ENCODE measurements around the gene ADAM19. TPM values are rescaled to one million over a fixed set of nuclear protein-coding genes. Genes with fewer than 3 reads are reported as not detected.

ADAM19 gene
- total and polyA plus RNA-seq, 2 experiments from 2014 or later = 9.1 to 13.2 TPM

DNA sequence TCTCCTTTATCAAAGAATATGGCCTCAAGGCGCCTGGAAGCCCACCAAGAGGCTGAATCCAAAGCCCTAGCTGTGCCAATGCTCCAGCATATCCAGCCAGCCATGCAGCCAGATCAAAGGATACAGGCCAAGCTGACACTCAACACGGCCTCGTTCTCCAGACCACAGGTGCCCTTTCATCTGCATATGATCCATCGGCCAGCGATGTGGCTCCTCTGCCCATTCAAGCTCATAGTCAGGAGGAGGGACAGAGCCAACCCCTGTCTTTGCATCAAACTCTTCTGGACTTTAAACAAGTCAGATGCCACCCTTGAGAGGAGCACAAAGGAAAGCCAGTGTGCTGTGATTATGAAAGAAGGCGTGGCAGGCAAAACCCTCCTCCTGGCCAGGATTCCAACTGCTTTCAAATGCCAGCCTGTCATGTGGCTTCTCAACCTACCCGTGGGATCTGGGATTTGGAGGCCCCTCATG lies 42.5 kb downstream of the ADAM19 start:
- ATAC-seq = no peak
- Mint-ChIP-seq H3K27ac (no peak overlapping the region), H3K4me3 (no peak overlapping the region), H3K27me3 (ENCODE audit: insufficient read depth, low read depth, poor library complexity) (peaks cover 5% of the 10 kb centered on the region), H3K9me3 (no peaks in the 10 kb centered on the region), H3K4me1 (peaks cover 7% of the 10 kb centered on the region), H3K36me3 (ENCODE audit: low read depth) (peaks cover 13% of the 10 kb centered on the region)
- H3K4me1 ChIP-seq (ENCODE audit: insufficient read depth) = no peaks in the 10 kb centered on the region
- H3K27ac ChIP-seq (ENCODE audit: low read depth) = no peak overlapping the region
- H2AFZ ChIP-seq = no peak overlapping the region
- H3K4me2 ChIP-seq = no peak overlapping the region
- no peaks in the 10 kb centered on the region for H3K36me3 ChIP-seq (ENCODE audit: insufficient read depth)
- TF ChIP-seq POLR2AphosphoS5 (IDR thresholded peaks at IDR 0.05; ENCODE audit: low read depth) (no peak), EZH2phosphoT487 (IDR thresholded peaks at IDR 0.05; ENCODE audit: unreplicated experiment) (no peak), NANOG (IDR thresholded peaks at IDR 0.05; ENCODE audit: borderline replicate concordance) (no peak), ZNF331 (CRISPR knock-in tag; IDR thresholded peaks at IDR 0.05; ENCODE audit: low read depth) (no peak), STAT1 (IDR thresholded peaks at IDR 0.05; ENCODE audit: unreplicated experiment) (no peak), ZNF114 (CRISPR knock-in tag; IDR thresholded peaks at IDR 0.05) (no peak), JUNB (IDR thresholded peaks at IDR 0.05; ENCODE audit: unreplicated experiment) (no peak), EZH2 (IDR thresholded peaks at IDR 0.05; ENCODE audit: low read depth, unreplicated experiment) (no peak), CREB1 (CRISPR knock-in tag; IDR thresholded peaks at IDR 0.05; ENCODE audit: low read depth) (no peak)
- TF ChIP-seq, protein P1, sequence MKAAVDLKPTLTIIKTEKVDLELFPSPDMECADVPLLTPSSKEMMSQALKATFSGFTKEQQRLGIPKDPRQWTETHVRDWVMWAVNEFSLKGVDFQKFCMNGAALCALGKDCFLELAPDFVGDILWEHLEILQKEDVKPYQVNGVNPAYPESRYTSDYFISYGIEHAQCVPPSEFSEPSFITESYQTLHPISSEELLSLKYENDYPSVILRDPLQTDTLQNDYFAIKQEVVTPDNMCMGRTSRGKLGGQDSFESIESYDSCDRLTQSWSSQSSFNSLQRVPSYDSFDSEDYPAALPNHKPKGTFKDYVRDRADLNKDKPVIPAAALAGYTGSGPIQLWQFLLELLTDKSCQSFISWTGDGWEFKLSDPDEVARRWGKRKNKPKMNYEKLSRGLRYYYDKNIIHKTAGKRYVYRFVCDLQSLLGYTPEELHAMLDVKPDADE (IDR thresholded peaks at IDR 0.05) = no peak
- TF ChIP-seq, protein P2, sequence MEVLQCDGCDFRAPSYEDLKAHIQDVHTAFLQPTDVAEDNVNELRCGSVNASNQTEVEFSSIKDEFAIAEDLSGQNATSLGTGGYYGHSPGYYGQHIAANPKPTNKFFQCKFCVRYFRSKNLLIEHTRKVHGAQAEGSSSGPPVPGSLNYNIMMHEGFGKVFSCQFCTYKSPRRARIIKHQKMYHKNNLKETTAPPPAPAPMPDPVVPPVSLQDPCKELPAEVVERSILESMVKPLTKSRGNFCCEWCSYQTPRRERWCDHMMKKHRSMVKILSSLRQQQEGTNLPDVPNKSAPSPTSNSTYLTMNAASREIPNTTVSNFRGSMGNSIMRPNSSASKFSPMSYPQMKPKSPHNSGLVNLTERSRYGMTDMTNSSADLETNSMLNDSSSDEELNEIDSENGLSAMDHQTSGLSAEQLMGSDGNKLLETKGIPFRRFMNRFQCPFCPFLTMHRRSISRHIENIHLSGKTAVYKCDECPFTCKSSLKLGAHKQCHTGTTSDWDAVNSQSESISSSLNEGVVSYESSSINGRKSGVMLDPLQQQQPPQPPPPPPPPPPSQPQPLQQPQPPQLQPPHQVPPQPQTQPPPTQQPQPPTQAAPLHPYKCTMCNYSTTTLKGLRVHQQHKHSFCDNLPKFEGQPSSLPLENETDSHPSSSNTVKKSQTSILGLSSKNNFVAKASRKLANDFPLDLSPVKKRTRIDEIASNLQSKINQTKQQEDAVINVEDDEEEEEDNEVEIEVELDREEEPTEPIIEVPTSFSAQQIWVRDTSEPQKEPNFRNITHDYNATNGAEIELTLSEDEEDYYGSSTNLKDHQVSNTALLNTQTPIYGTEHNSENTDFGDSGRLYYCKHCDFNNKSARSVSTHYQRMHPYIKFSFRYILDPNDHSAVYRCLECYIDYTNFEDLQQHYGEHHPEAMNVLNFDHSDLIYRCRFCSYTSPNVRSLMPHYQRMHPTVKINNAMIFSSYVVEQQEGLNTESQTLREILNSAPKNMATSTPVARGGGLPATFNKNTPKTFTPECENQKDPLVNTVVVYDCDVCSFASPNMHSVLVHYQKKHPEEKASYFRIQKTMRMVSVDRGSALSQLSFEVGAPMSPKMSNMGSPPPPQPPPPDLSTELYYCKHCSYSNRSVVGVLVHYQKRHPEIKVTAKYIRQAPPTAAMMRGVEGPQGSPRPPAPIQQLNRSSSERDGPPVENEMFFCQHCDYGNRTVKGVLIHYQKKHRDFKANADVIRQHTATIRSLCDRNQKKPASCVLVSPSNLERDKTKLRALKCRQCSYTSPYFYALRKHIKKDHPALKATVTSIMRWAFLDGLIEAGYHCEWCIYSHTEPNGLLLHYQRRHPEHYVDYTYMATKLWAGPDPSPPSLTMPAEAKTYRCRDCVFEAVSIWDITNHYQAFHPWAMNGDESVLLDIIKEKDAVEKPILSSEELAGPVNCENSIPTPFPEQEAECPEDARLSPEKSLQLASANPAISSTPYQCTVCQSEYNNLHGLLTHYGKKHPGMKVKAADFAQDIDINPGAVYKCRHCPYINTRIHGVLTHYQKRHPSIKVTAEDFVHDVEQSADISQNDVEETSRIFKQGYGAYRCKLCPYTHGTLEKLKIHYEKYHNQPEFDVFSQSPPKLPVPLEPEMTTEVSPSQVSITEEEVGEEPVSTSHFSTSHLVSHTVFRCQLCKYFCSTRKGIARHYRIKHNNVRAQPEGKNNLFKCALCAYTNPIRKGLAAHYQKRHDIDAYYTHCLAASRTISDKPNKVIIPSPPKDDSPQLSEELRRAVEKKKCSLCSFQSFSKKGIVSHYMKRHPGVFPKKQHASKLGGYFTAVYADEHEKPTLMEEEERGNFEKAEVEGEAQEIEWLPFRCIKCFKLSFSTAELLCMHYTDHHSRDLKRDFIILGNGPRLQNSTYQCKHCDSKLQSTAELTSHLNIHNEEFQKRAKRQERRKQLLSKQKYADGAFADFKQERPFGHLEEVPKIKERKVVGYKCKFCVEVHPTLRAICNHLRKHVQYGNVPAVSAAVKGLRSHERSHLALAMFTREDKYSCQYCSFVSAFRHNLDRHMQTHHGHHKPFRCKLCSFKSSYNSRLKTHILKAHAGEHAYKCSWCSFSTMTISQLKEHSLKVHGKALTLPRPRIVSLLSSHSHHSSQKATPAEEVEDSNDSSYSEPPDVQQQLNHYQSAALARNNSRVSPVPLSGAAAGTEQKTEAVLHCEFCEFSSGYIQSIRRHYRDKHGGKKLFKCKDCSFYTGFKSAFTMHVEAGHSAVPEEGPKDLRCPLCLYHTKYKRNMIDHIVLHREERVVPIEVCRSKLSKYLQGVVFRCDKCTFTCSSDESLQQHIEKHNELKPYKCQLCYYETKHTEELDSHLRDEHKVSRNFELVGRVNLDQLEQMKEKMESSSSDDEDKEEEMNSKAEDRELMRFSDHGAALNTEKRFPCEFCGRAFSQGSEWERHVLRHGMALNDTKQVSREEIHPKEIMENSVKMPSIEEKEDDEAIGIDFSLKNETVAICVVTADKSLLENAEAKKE (CRISPR knock-in tag; IDR thresholded peaks at IDR 0.05) = no peak
- TF ChIP-seq, protein P3, sequence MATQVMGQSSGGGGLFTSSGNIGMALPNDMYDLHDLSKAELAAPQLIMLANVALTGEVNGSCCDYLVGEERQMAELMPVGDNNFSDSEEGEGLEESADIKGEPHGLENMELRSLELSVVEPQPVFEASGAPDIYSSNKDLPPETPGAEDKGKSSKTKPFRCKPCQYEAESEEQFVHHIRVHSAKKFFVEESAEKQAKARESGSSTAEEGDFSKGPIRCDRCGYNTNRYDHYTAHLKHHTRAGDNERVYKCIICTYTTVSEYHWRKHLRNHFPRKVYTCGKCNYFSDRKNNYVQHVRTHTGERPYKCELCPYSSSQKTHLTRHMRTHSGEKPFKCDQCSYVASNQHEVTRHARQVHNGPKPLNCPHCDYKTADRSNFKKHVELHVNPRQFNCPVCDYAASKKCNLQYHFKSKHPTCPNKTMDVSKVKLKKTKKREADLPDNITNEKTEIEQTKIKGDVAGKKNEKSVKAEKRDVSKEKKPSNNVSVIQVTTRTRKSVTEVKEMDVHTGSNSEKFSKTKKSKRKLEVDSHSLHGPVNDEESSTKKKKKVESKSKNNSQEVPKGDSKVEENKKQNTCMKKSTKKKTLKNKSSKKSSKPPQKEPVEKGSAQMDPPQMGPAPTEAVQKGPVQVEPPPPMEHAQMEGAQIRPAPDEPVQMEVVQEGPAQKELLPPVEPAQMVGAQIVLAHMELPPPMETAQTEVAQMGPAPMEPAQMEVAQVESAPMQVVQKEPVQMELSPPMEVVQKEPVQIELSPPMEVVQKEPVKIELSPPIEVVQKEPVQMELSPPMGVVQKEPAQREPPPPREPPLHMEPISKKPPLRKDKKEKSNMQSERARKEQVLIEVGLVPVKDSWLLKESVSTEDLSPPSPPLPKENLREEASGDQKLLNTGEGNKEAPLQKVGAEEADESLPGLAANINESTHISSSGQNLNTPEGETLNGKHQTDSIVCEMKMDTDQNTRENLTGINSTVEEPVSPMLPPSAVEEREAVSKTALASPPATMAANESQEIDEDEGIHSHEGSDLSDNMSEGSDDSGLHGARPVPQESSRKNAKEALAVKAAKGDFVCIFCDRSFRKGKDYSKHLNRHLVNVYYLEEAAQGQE (IDR thresholded peaks at IDR 0.05; ENCODE audit: unreplicated experiment) = no peak
- TF ChIP-seq, protein P4, sequence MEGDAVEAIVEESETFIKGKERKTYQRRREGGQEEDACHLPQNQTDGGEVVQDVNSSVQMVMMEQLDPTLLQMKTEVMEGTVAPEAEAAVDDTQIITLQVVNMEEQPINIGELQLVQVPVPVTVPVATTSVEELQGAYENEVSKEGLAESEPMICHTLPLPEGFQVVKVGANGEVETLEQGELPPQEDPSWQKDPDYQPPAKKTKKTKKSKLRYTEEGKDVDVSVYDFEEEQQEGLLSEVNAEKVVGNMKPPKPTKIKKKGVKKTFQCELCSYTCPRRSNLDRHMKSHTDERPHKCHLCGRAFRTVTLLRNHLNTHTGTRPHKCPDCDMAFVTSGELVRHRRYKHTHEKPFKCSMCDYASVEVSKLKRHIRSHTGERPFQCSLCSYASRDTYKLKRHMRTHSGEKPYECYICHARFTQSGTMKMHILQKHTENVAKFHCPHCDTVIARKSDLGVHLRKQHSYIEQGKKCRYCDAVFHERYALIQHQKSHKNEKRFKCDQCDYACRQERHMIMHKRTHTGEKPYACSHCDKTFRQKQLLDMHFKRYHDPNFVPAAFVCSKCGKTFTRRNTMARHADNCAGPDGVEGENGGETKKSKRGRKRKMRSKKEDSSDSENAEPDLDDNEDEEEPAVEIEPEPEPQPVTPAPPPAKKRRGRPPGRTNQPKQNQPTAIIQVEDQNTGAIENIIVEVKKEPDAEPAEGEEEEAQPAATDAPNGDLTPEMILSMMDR (conservative IDR thresholded peaks at IDR 0.05; ENCODE audit: low read depth in 2 of 2) = no peak
- no peaks in the 10 kb centered on the region for H3K27me3 ChIP-seq (ENCODE audit: insufficient read depth)
- no peak for DNase-seq (ENCODE audit: low spot score)
- H4K20me1 ChIP-seq (replicated peaks; ENCODE audit: insufficient read depth) = no peaks in the 10 kb centered on the region
- no peaks in the 10 kb centered on the region for H3F3A ChIP-seq (replicated peaks; ENCODE audit: low read depth)
- no peaks in the 10 kb centered on the region for H3K79me2 ChIP-seq (replicated peaks; ENCODE audit: insufficient read depth)
- H3K4me3 ChIP-seq = no peak overlapping the region
- no peaks in the 10 kb centered on the region for H3K9me2 ChIP-seq (ENCODE audit: insufficient read depth)

Measured in GM23338 (cell line).